KMS-11 (cell line): Measurements from ENCODE around the gene PGGT1B.

Experiments used
- H2AFZ ChIP-seq: fragments of 200-600 bp; sonication (generic); 2 replicates; pipeline ENCODE4 v1.6.1; 2016; ENCODE audit warnings: antibody characterized with exemption, mixed run types, low read depth
- H3K27ac ChIP-seq: fragments of 200-600 bp; sonication (generic); 2 replicates; pipeline ENCODE4 v1.6.1; 2016; ENCODE audit warnings: mild to moderate bottlenecking, mixed run types
- H3K27me3 ChIP-seq: fragments of 200-600 bp; sonication (generic); 2 replicates; pipeline ENCODE4 v1.6.1; 2017; ENCODE audit warnings: mild to moderate bottlenecking, low read depth, mixed run types, moderate library complexity; ENCODE audit not compliant: insufficient read depth
- H3K36me3 ChIP-seq: fragments of 200-600 bp; sonication (generic); 2 replicates; pipeline ENCODE4 v1.6.1; 2017; ENCODE audit warnings: mild to moderate bottlenecking, mixed run types; ENCODE audit not compliant: insufficient read depth
- H3K4me1 ChIP-seq: fragments of 200-600 bp; sonication (generic); 2 replicates; pipeline ENCODE4 v1.6.1; 2016; ENCODE audit warnings: mild to moderate bottlenecking, low read depth, mixed run types; ENCODE audit not compliant: poor library complexity, severe bottlenecking
- H3K4me2 ChIP-seq: fragments of 200-600 bp; sonication (generic); 2 replicates; pipeline ENCODE4 v1.7.0; 2016; ENCODE audit warnings: mild to moderate bottlenecking, mixed run types
- H3K4me3 ChIP-seq: fragments of 200-600 bp; sonication (generic); IDR thresholded peaks from 2 replicates; pipeline ENCODE4 v1.6.1; 2017; ENCODE audit warnings: low read depth, low read length, mixed read lengths; ENCODE audit not compliant: insufficient read depth
- H3K79me2 ChIP-seq: fragments of 200-600 bp; sonication (generic); 2 replicates; pipeline ENCODE4 v1.6.1; 2016; ENCODE audit warnings: low read depth, mixed run types; ENCODE audit not compliant: insufficient read depth
- H3K9ac ChIP-seq: fragments of 200-600 bp; sonication (generic); 2 replicates; pipeline ENCODE4 v1.6.1; 2016; ENCODE audit warnings: mild to moderate bottlenecking, mixed run types
- H4K20me1 ChIP-seq: fragments of 200-600 bp; sonication (generic); 2 replicates; pipeline ENCODE4 v1.6.1; 2016; ENCODE audit warnings: mild to moderate bottlenecking, mixed run types; ENCODE audit not compliant: insufficient read depth
- CTCF ChIP-seq: fragments of 200-600 bp; sonication (generic); conservative IDR thresholded peaks from 2 replicates; pipeline ENCODE4 v1.6.1; 2017; ENCODE audit warnings: low read depth, mild to moderate bottlenecking, antibody characterized with exemption, low read length, moderate library complexity, mixed read lengths

Gene PGGT1B

GRCh38 chr5:115191474-115192031 lies 71.1 kb downstream of the PGGT1B start:
- Histone ChIP-seq H3K79me2 (no peaks in the 10 kb centered on the region), H3K36me3 (no peaks in the 10 kb centered on the region), H3K27ac (no peak overlapping the region), H3K9ac (no peak overlapping the region), H3K27me3 (no peaks in the 10 kb centered on the region), H2AFZ (no peak overlapping the region), H3K4me2 (no peak overlapping the region), H3K4me3 (no peak overlapping the region), H4K20me1 (no peaks in the 10 kb centered on the region), H3K4me1 (peaks cover 6% of the 10 kb centered on the region)
- TF ChIP-seq CTCF, result no peak

- Histone ChIP-seq H3K27me3 (no peaks in the 10 kb centered on the region), H4K20me1 (no peaks in the 10 kb centered on the region), H3K9ac (no peak overlapping the region), H3K4me1 (peaks cover 6% of the 10 kb centered on the region), H3K4me2 (no peak overlapping the region), H3K79me2 (no peaks in the 10 kb centered on the region), H2AFZ (no peak overlapping the region), H3K36me3 (no peaks in the 10 kb centered on the region), H3K4me3 (no peak overlapping the region), H3K27ac (no peak overlapping the region)
- TF ChIP-seq CTCF, result no peak
These were observed 72.3 kb downstream of the PGGT1B start for GRCh38 chr5:115190388-115190787.

GRCh38 chr5:115189866-115190265 lies 72.8 kb downstream of the PGGT1B start:
- TF ChIP-seq CTCF, result no peak
- H3K4me1 ChIP-seq, result peaks cover 3% of the 10 kb centered on the region
- no peak overlapping the region for H3K27ac ChIP-seq
- H3K9ac ChIP-seq, result no peak overlapping the region
- H3K27me3 ChIP-seq, result no peaks in the 10 kb centered on the region
- H4K20me1 ChIP-seq, result no peaks in the 10 kb centered on the region
- no peak overlapping the region for H3K4me2 ChIP-seq
- no peak overlapping the region for H2AFZ ChIP-seq
- H3K36me3 ChIP-seq, result no peaks in the 10 kb centered on the region
- no peak overlapping the region for H3K4me3 ChIP-seq
- H3K79me2 ChIP-seq, result no peaks in the 10 kb centered on the region

GRCh38 chr5:115186794-115187193 lies 75.9 kb downstream of the PGGT1B start:
- H3K27me3 ChIP-seq, result no peaks in the 10 kb centered on the region
- no peak overlapping the region for H3K4me3 ChIP-seq
- no peak overlapping the region for H2AFZ ChIP-seq
- H3K27ac ChIP-seq, result no peak overlapping the region
- no peaks in the 10 kb centered on the region for H3K4me1 ChIP-seq
- H3K36me3 ChIP-seq, result no peaks in the 10 kb centered on the region
- no peak overlapping the region for H3K9ac ChIP-seq
- no peaks in the 10 kb centered on the region for H3K79me2 ChIP-seq
- H4K20me1 ChIP-seq, result no peaks in the 10 kb centered on the region
- H3K4me2 ChIP-seq, result no peak overlapping the region
- TF ChIP-seq CTCF, result no peak
